Measurements from ENCODE around the gene NCAPG.
"Not testable (repeated sequence)": the region's sequence is repeated elsewhere in the genome, so short reads cannot be mapped to it uniquely, and the experiment has no call there.

NCAPG gene

DNA sequence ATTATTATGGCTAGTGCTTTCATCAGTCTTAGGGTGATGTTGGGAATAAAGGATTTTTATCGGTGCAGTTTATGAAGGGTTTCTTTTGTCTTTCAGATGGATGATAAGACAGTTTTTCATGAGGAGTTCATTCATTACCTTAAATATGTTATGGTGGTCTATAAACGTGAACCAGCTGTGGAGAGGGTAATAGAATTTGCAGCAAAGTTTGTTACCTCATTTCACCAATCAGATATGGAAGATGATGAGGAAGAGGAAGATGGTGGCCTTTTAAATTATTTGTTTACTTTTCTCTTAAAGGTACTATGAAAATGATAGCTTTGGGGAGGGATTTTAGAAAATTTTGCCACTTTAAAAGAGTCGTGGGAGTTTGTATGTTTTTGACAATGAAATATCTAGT lies 1.3 kb downstream of the NCAPG start:
- TF ChIP-seq GATA1 (IDR thresholded peaks at IDR 0.05; ENCODE audit: low read depth, low read length), result no peak
- DNase-seq, result peak; percentile 25 to 47

GRCh38 chr4:17812801-17813200 lies 2.0 kb downstream of the NCAPG start:
- TF ChIP-seq GATA1 (IDR thresholded peaks at IDR 0.05; ENCODE audit: low read depth, low read length) (no peak), POLR2A (IDR thresholded peaks at IDR 0.05; ENCODE audit: low read length) (no peak)
- peak; percentile 7 to 16 for DNase-seq

- peak in 1 of 2 experiments; percentile 11 for DNase-seq
- no peak for TF ChIP-seq POLR2A (IDR thresholded peaks at IDR 0.05; ENCODE audit: low read length)
Measured at GRCh38 chr4:17814140-17814539, 3.4 kb downstream of the NCAPG start.

DNA sequence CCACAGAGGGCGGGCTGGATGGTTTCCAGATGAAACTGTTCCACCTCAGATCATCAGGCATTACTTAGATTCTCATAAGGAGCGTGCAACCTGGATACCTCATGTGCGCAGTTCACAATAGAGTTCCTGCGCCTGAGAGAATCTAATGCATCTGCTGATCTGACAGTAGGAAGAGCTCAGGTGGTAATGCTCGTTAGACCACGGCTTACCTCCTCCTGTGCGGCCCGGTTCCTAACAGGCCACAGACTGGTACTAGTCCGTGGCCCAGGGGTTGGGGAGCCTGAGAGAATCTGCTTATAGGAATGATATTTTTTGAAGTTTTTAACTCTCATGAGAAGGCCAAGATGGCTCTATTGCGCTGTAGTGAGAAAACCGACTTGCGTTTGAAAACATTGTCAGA lies 5.4 kb downstream of the NCAPG start:
- no peak for DNase-seq
- TF ChIP-seq POLR2A (IDR thresholded peaks at IDR 0.05; ENCODE audit: low read length) (no peak), GATA1 (IDR thresholded peaks at IDR 0.05; ENCODE audit: low read depth, low read length) (no peak)

GRCh38 chr4:17817027-17817426 lies 6.2 kb downstream of the NCAPG start:
- TF ChIP-seq POLR2A (IDR thresholded peaks at IDR 0.05; ENCODE audit: low read length), result no peak
- no peak for TF ChIP-seq GATA1 (IDR thresholded peaks at IDR 0.05; ENCODE audit: low read depth, low read length)
- peak; percentile 36 to 43 for DNase-seq

GRCh38 chr4:17823871-17824669 lies 13.3 kb downstream of the NCAPG start:
- DNase-seq, result no peak
- TF ChIP-seq POLR2A (IDR thresholded peaks at IDR 0.05; ENCODE audit: low read length) (no peak), GATA1 (IDR thresholded peaks at IDR 0.05; ENCODE audit: low read depth, low read length) (no peak)

- no peak for DNase-seq
- TF ChIP-seq GATA1 (IDR thresholded peaks at IDR 0.05; ENCODE audit: low read depth, low read length), result no peak
- no peak for TF ChIP-seq POLR2A (IDR thresholded peaks at IDR 0.05; ENCODE audit: low read length)
Measured at GRCh38 chr4:17846266-17846665, 35.5 kb downstream of the NCAPG start.

DNA sequence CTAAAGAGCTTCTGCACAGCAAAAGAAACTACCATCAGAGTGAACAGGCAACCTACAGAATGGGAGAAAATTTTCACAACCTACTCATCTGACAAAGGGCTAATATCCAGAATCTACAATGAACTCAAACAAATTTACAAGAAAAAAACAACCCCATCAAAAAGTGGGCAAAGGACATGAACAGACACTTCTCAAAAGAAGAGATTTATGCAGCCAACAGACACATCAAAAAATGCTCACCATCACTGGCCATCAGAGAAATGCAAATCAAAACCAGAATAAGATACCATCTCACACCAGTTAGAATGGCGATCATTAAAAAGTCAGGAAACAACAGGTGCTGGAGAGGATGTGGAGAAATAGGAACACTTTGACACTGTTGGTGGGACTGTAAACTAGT lies 39.5 kb downstream of the NCAPG start:
- not testable (repeated sequence) for DNase-seq

GRCh38 chr4:17851959-17852358 lies 41.2 kb downstream of the NCAPG start:
- no peak for DNase-seq
- TF ChIP-seq POLR2A (IDR thresholded peaks at IDR 0.05; ENCODE audit: low read length) (no peak), GATA1 (IDR thresholded peaks at IDR 0.05; ENCODE audit: low read depth, low read length) (no peak)

- DNase-seq, result no peak
Measured at GRCh38 chr4:17854036-17854435, 43.3 kb downstream of the NCAPG start.

DNA sequence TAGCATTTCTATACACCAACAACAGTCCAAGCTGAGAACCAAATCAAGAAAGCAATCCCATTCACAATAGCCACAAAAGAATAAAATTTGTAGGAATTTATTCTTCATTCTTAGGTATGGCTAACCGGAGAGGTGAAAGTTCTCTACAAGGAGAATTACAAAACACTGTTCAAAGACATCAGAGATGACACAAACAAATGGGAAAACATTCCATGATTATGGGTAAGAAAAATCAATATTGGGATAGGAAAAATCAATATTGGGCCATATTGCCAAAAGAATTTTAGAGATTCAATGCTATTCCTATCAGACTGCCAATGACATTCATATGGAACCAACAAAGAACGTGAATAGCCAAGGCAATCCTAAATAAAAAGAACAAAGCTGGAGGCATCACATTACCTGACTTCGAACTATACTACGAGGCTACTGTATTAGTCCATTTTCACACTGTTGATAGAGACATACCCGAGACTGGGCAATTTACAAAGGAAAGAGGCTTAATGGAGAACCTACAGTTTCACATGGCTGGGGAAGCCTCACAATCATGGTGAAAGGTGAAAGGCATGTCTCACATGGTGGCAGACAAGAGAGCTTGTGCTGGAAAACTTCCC lies 49.1 kb downstream of the NCAPG start:
- no peak for TF ChIP-seq POLR2A (IDR thresholded peaks at IDR 0.05; ENCODE audit: low read length)
- TF ChIP-seq GATA1 (IDR thresholded peaks at IDR 0.05; ENCODE audit: low read depth, low read length), result no peak
- no peak for DNase-seq

More at GRCh38 chr4:17854036-17854435, 43.3 kb downstream of the NCAPG start:
- TF ChIP-seq POLR2A (IDR thresholded peaks at IDR 0.05; ENCODE audit: low read length), result no peak
- TF ChIP-seq GATA1 (IDR thresholded peaks at IDR 0.05; ENCODE audit: low read depth, low read length), result no peak

DNA sequence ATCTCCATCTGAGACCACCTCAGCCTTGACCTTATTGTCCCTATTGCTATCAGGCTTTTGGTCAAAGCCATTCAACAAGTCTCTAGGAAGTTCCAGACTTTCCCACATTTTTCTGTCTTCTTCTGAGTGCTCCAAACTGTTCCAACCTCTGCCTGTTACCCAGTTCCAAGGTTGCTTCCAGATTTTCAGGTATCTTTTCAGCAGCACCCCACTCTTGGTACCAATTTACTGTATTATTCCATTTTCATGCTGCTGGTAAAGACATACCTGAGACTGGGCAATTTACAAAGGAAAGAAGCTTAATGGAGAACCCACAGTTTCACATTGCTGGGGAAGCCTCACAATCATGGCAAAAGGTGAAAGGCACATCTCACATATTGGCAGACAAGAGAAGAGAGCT lies 51.1 kb downstream of the NCAPG start:
- DNase-seq, result not testable (repeated sequence)

DNA sequence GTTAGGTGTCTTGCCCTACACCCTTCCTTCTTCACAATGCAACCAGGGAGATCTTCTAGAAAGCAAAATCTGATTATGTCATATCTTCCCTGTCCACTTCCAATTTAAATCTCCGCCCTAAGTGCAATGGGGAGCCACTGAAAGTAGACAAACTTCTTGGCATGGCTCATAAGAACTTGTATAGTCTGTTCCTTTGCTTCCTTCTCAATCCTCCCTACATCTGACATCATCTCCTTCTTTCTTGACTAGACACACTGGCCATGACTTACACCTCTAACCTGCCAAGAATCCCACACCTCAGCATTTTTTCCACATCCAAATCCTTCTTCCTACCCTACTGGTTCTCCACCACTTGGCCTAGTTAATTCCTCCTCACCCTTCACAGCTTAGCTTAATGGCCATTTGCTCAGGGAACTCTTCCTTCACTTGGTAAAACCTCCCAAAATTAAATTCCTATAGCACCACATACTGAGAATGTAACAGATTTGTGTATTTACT lies 55.1 kb downstream of the NCAPG start:
- no peak for DNase-seq
- TF ChIP-seq POLR2A (IDR thresholded peaks at IDR 0.05; ENCODE audit: low read length), result no peak
- no peak for TF ChIP-seq GATA1 (IDR thresholded peaks at IDR 0.05; ENCODE audit: low read depth, low read length)

DNA sequence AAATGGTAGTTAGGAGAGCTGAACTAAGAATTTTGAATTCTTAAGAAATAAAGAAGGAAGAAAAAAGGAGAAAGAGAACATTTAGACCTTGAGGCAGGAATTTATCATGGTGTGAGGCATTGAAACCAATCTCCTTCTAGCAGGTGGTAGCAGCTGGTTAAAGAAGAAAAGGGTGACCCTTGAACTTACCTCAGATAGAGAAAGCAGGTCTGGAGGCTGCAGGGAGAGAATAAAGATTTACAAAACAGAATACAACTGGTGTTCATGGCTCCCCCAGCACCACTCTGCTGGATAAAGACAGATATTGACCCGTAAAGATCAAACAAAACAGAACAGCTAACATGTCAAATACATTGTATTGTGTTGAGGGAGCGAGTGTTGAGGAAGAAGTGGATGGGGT lies 56.0 kb downstream of the NCAPG start:
- DNase-seq, result no peak
- TF ChIP-seq POLR2A (IDR thresholded peaks at IDR 0.05; ENCODE audit: low read length) (no peak), GATA1 (IDR thresholded peaks at IDR 0.05; ENCODE audit: low read depth, low read length) (no peak)

DNA sequence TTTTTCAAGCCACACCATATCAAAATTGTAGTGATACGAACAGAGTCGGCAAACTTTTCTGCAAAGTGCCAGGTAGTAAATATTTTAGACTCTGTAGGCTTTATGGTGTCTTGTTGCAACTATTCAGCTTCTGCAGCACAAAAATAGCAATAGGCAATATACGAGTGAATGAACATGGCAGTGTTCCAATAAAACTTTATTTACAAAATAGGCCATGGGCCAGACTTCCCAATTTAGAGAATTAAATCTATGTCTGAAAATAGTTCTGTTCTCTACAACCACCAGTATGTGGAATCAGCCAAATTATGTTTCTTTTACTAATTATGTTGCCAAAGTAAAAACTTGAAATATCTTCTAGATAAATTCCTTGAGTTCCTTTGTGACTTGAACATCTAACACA lies 56.5 kb downstream of the NCAPG start:
- no peak for TF ChIP-seq POLR2A (IDR thresholded peaks at IDR 0.05; ENCODE audit: low read length)
- TF ChIP-seq GATA1 (IDR thresholded peaks at IDR 0.05; ENCODE audit: low read depth, low read length), result no peak
- no peak for DNase-seq
